GM08714 (cell line): ENCODE data around the gene MYH7B.

Experiments used
- H3K4me3 ChIP-seq: fragments of 200-500 bp; sonication (Bioruptor generic); 2 replicates; pipeline ENCODE4 v1.5.1; 2014; ENCODE audit warnings: mild to moderate bottlenecking, low read length, inconsistent platforms
- ZNF274 ChIP-seq: IDR thresholded peaks from 2 replicates; pipeline ENCODE4 v1.6.1; 2012; ENCODE audit warnings: mild to moderate bottlenecking, low read depth, low read length

The MYH7B gene

DNA sequence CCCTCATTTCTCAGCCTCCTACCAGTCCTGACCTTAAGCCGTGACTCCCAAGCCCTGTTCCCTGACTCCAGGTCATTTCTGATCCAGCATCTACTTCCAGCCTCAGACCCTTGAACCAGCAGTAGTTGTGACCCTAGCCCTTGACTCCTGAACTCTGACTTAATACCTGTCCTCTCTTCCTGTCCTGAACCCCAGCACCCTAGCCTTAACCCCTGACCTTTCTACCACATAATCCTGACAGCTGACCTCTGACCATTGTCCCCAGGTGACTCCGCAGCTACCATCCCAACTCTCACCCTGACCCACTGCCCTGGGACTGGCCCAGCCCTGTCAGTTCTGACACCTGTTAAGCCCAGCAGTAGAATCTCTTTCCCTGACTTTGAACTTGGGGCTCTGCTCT is 42.1 kb downstream of the MYH7B start:
- TF ChIP-seq ZNF274, result no peak
- H3K4me3 ChIP-seq, result no peak overlapping the region

DNA sequence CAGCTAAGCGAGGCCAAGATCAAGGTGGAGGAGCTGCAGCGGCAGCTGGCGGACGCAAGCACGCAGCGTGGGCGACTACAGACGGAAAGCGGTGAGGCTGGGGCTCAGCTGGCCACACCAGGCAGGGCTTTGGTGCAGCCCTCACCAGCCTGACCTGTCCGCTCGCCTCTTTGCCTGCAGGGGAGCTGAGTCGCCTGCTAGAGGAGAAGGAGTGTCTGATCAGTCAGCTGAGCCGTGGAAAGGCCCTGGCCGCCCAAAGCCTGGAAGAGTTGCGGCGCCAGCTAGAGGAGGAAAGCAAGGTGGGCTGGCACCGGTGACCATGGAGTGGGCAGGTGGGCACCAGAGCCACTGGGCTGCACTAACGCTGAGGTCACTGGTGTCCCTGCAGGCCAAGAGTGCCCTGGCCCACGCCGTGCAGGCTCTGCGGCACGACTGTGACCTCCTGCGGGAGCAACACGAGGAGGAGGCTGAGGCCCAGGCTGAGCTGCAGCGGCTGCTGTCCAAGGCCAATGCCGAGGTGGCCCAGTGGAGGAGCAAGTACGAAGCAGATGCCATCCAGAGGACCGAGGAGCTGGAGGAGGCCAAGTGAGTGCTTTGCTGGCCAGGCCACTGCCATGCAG is 42.8 kb downstream of the MYH7B start:
- TF ChIP-seq ZNF274, result no peak
- H3K4me3 ChIP-seq, result no peak overlapping the region

DNA sequence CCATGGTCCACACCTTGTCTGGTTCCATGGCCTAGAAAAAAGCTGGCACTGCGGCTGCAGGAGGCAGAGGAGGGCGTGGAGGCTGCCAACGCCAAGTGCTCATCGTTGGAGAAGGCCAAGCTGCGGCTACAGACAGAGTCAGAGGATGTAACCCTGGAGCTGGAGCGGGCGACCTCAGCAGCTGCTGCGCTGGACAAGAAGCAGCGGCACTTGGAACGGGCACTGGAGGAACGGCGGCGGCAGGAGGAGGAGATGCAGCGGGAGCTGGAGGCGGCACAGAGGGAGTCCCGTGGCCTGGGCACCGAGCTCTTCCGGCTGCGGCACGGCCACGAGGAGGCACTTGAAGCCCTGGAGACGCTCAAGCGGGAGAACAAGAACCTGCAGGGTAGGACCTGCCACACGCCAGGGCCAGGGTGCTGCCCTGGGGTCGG is 43.4 kb downstream of the MYH7B start:
- no peak for TF ChIP-seq ZNF274
- H3K4me3 ChIP-seq, result no peak overlapping the region

DNA sequence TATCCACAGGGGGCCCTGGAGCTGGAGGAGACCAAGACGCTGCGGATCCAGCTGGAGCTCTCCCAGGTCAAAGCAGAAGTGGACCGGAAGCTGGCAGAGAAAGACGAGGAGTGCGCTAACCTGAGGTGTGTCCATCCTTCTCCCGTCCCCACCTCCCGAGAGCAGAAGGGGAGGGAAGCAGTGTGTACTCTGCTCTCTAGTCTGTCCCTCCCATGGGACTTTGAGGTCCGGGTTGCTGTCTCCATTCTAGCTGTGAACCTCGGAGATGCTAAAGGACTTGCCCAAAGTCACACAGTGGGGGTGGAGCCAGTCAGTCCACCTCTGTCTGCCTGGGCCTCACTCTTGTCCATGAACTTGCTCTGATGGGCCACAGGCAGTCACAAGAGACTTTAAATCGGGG is 44.1 kb downstream of the MYH7B start:
- H3K4me3 ChIP-seq, result no peak overlapping the region
- TF ChIP-seq ZNF274, result no peak

DNA sequence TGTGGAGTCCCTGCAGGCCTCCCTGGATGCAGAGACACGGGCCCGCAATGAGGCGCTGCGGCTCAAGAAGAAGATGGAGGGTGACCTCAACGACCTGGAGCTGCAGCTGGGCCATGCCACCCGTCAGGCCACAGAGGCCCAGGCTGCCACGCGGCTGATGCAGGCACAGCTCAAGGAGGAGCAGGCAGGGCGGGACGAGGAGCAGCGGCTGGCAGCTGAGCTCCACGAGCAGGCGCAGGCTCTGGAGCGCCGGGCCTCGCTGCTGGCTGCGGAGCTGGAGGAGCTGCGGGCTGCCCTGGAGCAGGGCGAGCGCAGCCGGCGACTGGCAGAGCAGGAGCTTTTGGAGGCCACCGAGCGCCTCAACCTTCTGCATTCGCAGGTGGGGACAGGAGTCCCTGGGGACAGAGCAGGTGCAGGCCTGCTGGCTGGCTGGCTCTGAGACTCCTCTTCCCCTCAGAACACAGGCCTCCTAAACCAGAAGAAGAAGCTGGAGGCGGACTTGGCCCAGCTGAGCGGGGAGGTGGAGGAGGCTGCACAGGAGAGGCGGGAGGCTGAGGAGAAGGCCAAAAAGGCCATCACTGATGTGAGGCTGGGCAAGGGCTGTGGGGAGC is 44.7 kb downstream of the MYH7B start:
- TF ChIP-seq ZNF274, result no peak

DNA sequence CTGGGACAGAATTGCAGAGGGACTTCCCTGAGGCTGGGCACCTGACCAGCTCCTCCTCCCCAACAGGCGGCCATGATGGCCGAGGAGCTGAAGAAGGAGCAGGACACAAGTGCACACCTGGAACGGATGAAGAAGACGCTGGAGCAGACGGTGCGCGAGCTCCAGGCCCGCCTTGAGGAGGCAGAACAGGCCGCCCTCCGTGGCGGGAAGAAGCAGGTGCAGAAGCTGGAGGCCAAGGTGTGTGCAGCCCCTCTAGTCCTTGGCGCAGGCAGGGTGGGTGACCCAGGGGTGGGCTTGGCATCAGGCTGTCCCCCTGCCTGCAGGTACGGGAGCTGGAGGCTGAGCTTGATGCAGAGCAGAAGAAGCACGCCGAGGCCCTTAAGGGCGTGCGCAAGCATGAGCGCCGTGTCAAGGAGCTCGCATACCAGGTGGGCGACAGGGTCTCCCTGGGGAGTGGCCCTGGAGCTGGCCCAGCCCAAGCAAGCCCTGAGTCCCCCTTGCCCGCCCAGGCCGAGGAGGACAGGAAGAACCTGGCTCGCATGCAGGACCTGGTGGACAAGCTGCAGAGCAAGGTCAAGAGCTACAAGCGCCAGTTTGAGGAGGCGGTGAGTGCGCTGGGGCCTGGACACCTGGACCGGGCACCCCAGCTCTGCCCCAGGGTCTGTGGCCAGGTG is 45.4 kb downstream of the MYH7B start:
- no peak for TF ChIP-seq ZNF274
- no peak overlapping the region for H3K4me3 ChIP-seq

More for the DNA sequence above, 44.7 kb downstream of the MYH7B start:
- H3K4me3 ChIP-seq, result no peak overlapping the region

DNA sequence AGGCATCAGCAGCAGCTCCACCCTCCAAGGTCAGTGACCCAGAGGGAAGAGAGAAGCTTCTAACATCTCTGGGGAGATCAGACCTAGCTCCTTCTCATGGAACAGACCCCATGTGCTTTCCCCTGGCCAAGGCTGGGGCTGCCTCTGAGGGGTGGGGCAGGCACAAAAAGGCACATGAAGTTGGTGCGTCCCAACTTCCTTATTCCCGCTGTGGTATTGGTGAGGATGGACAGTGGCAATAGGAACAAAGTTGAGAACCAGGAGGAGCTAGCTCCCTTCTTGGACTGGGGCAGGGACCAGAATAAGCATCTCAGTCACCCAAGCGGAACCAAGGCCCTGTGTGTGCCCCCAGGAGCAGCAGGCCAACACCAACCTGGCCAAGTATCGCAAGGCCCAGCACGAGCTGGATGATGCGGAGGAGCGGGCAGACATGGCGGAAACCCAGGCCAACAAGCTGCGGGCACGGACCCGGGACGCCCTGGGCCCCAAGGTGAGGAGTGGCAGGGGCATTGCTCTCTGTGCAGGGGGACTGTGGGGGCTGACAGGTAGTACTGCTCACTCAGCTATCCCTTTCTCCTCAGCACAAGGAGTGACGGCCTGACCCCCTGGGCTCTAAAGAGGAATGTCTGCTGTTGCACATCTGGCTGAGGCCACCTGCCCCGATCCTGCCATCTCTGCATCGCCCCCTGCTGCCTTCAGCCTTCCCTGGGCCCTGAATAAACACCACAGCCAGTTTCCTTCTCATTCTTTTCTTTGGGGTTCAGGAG is 46.1 kb downstream of the MYH7B start:
- TF ChIP-seq ZNF274, result no peak
- H3K4me3 ChIP-seq, result no peak overlapping the region

DNA sequence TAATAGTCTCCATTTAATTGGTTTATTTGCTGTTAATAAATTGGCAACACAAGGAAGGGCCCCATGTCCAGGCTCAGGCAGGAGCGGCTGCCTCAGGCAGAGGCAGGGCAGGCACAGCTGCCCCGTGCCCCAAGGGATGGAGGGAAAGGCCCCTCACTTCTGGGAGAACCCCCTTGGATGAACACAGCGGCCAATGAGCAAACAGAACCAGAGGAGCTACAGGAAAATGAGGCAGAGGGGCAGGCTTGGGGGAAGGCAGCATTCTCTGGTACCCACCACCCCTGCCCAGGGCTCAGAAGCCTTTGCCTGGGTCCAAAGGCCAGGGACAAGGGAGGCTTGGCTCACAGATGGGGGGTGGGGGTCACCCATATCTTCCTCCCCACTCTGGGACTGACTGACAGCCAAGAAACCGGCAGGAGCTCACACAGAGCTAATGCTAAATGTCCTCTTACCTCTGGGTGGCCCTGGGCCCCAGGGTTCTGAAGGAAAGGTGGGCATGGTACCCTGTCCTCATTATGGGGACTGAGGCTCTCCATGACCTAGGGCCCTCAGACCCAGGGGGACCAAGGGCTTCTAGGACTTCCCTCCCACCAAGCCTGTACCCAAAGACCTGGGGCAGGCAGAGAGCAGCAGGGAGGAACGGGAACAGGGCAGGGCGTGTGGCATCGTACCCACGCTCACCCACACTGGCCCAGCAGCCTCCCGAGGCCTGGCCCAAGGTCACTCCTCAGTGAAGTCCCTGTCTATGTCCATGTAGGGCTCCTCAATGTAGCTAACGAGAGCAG is 47.0 kb downstream of the MYH7B start:
- no peak for TF ChIP-seq ZNF274

DNA sequence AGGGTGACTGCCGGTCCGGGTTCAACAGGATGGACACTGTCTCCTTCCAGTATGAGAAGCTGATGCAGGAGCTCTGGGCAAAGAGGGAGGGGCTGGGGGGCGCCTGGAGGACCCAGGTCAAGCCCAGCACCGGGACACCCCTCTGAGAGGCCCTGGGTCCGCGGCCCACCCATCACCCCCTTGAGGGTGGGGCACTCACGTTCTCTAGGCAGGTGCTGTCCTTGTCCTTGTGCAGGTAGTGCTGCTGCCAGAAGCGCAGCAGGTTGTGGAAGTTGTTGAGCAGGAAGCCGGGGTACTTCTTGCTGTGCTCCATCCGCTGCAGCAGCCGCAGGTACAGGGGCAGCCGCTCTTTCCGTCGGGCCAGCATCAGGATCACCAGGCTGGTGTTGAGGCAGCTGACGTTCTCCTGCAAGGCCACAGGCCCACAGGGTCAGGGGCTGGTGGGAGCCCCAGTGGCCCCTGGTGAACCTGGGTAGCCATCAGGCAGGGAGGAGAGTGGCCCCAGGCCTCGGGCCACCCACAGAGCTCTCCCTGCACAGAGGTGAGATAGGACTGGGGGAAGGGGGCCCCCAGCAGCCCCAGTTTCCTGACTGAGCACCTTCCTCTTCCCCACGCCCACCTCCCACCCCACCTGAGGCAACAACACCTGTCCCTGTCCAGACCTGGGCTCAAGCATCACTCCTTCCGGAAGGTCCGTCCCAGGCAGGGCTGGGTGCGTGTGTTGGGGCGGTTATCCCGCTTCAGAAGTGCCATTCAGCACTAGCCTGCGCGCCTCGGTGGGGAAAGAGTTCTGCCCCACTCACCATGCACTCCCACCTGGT is 47.8 kb downstream of the MYH7B start:
- H3K4me3 ChIP-seq, result no peak overlapping the region
- TF ChIP-seq ZNF274, result no peak

More for the DNA sequence above, 47.0 kb downstream of the MYH7B start:
- no peak overlapping the region for H3K4me3 ChIP-seq

DNA sequence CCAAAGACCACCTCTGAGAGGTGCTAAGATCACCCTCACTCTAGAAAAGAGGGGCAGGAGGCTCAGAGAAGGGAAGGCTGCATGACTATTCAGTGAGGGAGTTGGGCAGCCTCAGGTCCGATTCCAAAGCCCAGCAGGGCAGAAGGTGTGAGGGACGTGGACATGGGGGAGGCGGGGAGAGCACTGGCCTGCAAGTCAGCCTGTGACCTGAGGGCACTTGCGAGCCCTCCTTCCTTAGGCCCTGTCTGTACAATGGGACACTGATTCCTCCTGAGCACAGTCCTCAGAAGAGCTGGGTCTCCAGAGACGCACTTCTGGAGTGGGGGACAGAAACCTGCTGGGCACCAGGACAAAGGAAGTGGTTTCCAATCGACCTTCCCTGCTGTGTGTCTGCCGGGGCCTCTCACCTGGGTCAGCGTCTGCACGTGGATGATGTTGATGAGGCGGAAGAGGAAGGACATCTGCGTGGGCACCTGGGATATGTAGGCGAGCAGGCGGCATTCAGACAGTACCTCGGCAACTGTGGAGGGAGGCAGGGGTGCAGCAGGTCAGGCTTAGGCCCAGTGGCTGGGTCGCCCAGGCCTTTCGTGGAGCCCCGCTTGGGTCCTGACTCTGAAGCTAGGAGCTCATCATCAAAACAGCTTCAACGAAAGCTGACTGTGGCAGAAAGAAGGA is 48.5 kb downstream of the MYH7B start:
- H3K4me3 ChIP-seq, result no peak overlapping the region
- TF ChIP-seq ZNF274, result no peak

DNA sequence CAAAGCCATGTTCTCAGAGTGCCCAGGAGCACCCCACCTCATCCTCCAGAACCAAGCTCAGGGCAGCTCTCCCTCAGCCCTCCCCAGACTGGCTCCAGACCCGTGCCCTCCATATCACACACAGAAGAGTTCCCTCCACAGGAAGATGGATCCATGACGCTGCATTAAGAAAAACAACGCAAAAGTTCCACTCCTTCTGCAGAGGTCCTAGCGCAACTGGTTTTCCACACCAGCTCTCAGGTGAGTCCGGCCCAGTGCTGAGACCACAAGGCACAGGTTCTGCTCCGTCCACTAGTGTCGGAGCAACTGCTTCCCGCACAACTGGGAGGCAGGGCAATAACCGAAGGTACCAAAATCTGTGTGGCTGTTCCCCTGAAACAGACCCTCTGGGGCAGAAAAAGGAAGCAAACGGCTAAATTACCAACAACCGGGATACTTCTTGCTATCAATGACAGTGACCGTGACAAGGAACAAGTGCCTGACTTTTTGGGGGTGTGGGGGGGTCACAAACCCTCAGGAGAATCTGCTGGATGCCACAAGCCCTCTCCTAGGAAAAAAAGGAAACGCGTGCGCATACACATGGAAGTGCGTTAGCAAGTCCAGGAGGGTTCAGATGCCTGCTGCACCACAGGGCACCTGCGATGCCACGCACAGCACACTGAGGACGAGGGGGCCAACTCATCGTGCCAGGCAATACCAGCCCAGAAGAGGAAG is 49.2 kb downstream of the MYH7B start:
- no peak for TF ChIP-seq ZNF274
- H3K4me3 ChIP-seq, result no peak overlapping the region
